ENCODE results near the gene SDK1.

Gene SDK1

GRCh38 chr7:3548815-3549214 lies 247.8 kb downstream of the SDK1 start:
- H3K4me1 ChIP-seq (ENCODE audit: control insufficient read depth, insufficient read depth, low read length), result peaks cover 3% of the 10 kb centered on the region
- no peaks in the 10 kb centered on the region for H3K27me3 ChIP-seq (replicated peaks; ENCODE audit: control insufficient read depth, insufficient read depth, low read length)
- no peak overlapping the region for H3K9ac ChIP-seq (ENCODE audit: low read length)
- H3K4me3 ChIP-seq (ENCODE audit: low read length), result no peak overlapping the region
- H3K36me3 ChIP-seq (ENCODE audit: control insufficient read depth, insufficient read depth, low read length, severe bottlenecking), result no peaks in the 10 kb centered on the region
- no peaks in the 10 kb centered on the region for H3K9me3 ChIP-seq (ENCODE audit: control insufficient read depth, low read length)
- no peak for DNase-seq (ENCODE audit: low read depth)

GRCh38 chr7:3549601-3550000 lies 248.5 kb downstream of the SDK1 start:
- H3K9me3 ChIP-seq (ENCODE audit: control insufficient read depth, low read length), result no peaks in the 10 kb centered on the region
- H3K4me1 ChIP-seq (ENCODE audit: control insufficient read depth, insufficient read depth, low read length), result peaks cover 3% of the 10 kb centered on the region
- H3K9ac ChIP-seq (ENCODE audit: low read length), result no peak overlapping the region
- no peaks in the 10 kb centered on the region for H3K27me3 ChIP-seq (replicated peaks; ENCODE audit: control insufficient read depth, insufficient read depth, low read length)
- no peaks in the 10 kb centered on the region for H3K36me3 ChIP-seq (ENCODE audit: control insufficient read depth, insufficient read depth, low read length, severe bottlenecking)
- no peak for DNase-seq (ENCODE audit: low read depth)
- H3K4me3 ChIP-seq (ENCODE audit: low read length), result no peak overlapping the region

- no peak for DNase-seq (ENCODE audit: low read depth)
- H3K27me3 ChIP-seq (replicated peaks; ENCODE audit: control insufficient read depth, insufficient read depth, low read length), result no peaks in the 10 kb centered on the region
- H3K4me3 ChIP-seq (ENCODE audit: low read length), result no peak overlapping the region
- H3K9me3 ChIP-seq (ENCODE audit: control insufficient read depth, low read length), result no peaks in the 10 kb centered on the region
- no peak overlapping the region for H3K9ac ChIP-seq (ENCODE audit: low read length)
- H3K4me1 ChIP-seq (ENCODE audit: control insufficient read depth, insufficient read depth, low read length), result peaks cover 5% of the 10 kb centered on the region
- no peaks in the 10 kb centered on the region for H3K36me3 ChIP-seq (ENCODE audit: control insufficient read depth, insufficient read depth, low read length, severe bottlenecking)
Measured at GRCh38 chr7:3551536-3551935, 250.5 kb downstream of the SDK1 start.

GRCh38 chr7:3552499-3552898 lies 251.4 kb downstream of the SDK1 start:
- Histone ChIP-seq H3K4me3 (ENCODE audit: low read length) (no peak overlapping the region), H3K36me3 (ENCODE audit: control insufficient read depth, insufficient read depth, low read length, severe bottlenecking) (no peaks in the 10 kb centered on the region), H3K9ac (ENCODE audit: low read length) (no peak overlapping the region), H3K4me1 (ENCODE audit: control insufficient read depth, insufficient read depth, low read length) (peaks cover 5% of the 10 kb centered on the region), H3K27me3 (replicated peaks; ENCODE audit: control insufficient read depth, insufficient read depth, low read length) (no peaks in the 10 kb centered on the region), H3K9me3 (ENCODE audit: control insufficient read depth, low read length) (no peaks in the 10 kb centered on the region)
- DNase-seq (ENCODE audit: low read depth), result no peak

GRCh38 chr7:3558400-3558799 lies 257.3 kb downstream of the SDK1 start:
- no peaks in the 10 kb centered on the region for H3K27me3 ChIP-seq (replicated peaks; ENCODE audit: control insufficient read depth, insufficient read depth, low read length)
- peaks cover 10% of the 10 kb centered on the region for H3K4me1 ChIP-seq (ENCODE audit: control insufficient read depth, insufficient read depth, low read length)
- H3K36me3 ChIP-seq (ENCODE audit: control insufficient read depth, insufficient read depth, low read length, severe bottlenecking), result no peaks in the 10 kb centered on the region
- H3K9me3 ChIP-seq (ENCODE audit: control insufficient read depth, low read length), result no peaks in the 10 kb centered on the region
- H3K4me3 ChIP-seq (ENCODE audit: low read length), result no peak overlapping the region
- no peak for DNase-seq (ENCODE audit: low read depth)
- H3K9ac ChIP-seq (ENCODE audit: low read length), result no peak overlapping the region

- Histone ChIP-seq H3K9me3 (ENCODE audit: control insufficient read depth, low read length) (no peaks in the 10 kb centered on the region), H3K4me3 (ENCODE audit: low read length) (peak overlapping the region; percentile 23), H3K27me3 (replicated peaks; ENCODE audit: control insufficient read depth, insufficient read depth, low read length) (no peaks in the 10 kb centered on the region), H3K4me1 (ENCODE audit: control insufficient read depth, insufficient read depth, low read length) (peaks cover 10% of the 10 kb centered on the region), H3K9ac (ENCODE audit: low read length) (no peak overlapping the region), H3K36me3 (ENCODE audit: control insufficient read depth, insufficient read depth, low read length, severe bottlenecking) (no peaks in the 10 kb centered on the region)
- DNase-seq (ENCODE audit: low read depth), result peak; percentile 60
Measured at GRCh38 chr7:3559278-3559677, 258.2 kb downstream of the SDK1 start.

- Histone ChIP-seq H3K36me3 (ENCODE audit: control insufficient read depth, insufficient read depth, low read length, severe bottlenecking) (no peaks in the 10 kb centered on the region), H3K27me3 (replicated peaks; ENCODE audit: control insufficient read depth, insufficient read depth, low read length) (no peaks in the 10 kb centered on the region), H3K4me3 (ENCODE audit: low read length) (no peak overlapping the region), H3K4me1 (ENCODE audit: control insufficient read depth, insufficient read depth, low read length) (peaks cover 7% of the 10 kb centered on the region), H3K9me3 (ENCODE audit: control insufficient read depth, low read length) (no peaks in the 10 kb centered on the region), H3K9ac (ENCODE audit: low read length) (no peak overlapping the region)
- no peak for DNase-seq (ENCODE audit: low read depth)
Measured at GRCh38 chr7:3560495-3560894, 259.4 kb downstream of the SDK1 start.

GRCh38 chr7:3561932-3562331 lies 260.9 kb downstream of the SDK1 start:
- H3K36me3 ChIP-seq (ENCODE audit: control insufficient read depth, insufficient read depth, low read length, severe bottlenecking), result no peaks in the 10 kb centered on the region
- no peak overlapping the region for H3K4me3 ChIP-seq (ENCODE audit: low read length)
- H3K9me3 ChIP-seq (ENCODE audit: control insufficient read depth, low read length), result no peaks in the 10 kb centered on the region
- H3K27me3 ChIP-seq (replicated peaks; ENCODE audit: control insufficient read depth, insufficient read depth, low read length), result no peaks in the 10 kb centered on the region
- DNase-seq (ENCODE audit: low read depth), result no peak
- peaks cover 7% of the 10 kb centered on the region for H3K4me1 ChIP-seq (ENCODE audit: control insufficient read depth, insufficient read depth, low read length)
- H3K9ac ChIP-seq (ENCODE audit: low read length), result no peak overlapping the region

GRCh38 chr7:3564231-3564630 lies 263.2 kb downstream of the SDK1 start:
- Histone ChIP-seq H3K36me3 (ENCODE audit: control insufficient read depth, insufficient read depth, low read length, severe bottlenecking) (no peaks in the 10 kb centered on the region), H3K9ac (ENCODE audit: low read length) (no peak overlapping the region), H3K9me3 (ENCODE audit: control insufficient read depth, low read length) (no peaks in the 10 kb centered on the region), H3K4me3 (ENCODE audit: low read length) (no peak overlapping the region), H3K27me3 (replicated peaks; ENCODE audit: control insufficient read depth, insufficient read depth, low read length) (no peaks in the 10 kb centered on the region), H3K4me1 (ENCODE audit: control insufficient read depth, insufficient read depth, low read length) (peaks cover 3% of the 10 kb centered on the region)
- DNase-seq (ENCODE audit: low read depth), result no peak

GRCh38 chr7:3568516-3568915 lies 267.5 kb downstream of the SDK1 start:
- Histone ChIP-seq H3K4me3 (ENCODE audit: low read length) (no peak overlapping the region), H3K9me3 (ENCODE audit: control insufficient read depth, low read length) (peaks cover 2% of the 10 kb centered on the region), H3K27me3 (replicated peaks; ENCODE audit: control insufficient read depth, insufficient read depth, low read length) (no peaks in the 10 kb centered on the region), H3K36me3 (ENCODE audit: control insufficient read depth, insufficient read depth, low read length, severe bottlenecking) (no peaks in the 10 kb centered on the region), H3K4me1 (ENCODE audit: control insufficient read depth, insufficient read depth, low read length) (no peaks in the 10 kb centered on the region), H3K9ac (ENCODE audit: low read length) (no peak overlapping the region)
- no peak for DNase-seq (ENCODE audit: low read depth)

GRCh38 chr7:3569643-3570042 lies 268.6 kb downstream of the SDK1 start:
- Histone ChIP-seq H3K4me1 (ENCODE audit: control insufficient read depth, insufficient read depth, low read length) (no peaks in the 10 kb centered on the region), H3K36me3 (ENCODE audit: control insufficient read depth, insufficient read depth, low read length, severe bottlenecking) (no peaks in the 10 kb centered on the region), H3K9ac (ENCODE audit: low read length) (no peak overlapping the region), H3K9me3 (ENCODE audit: control insufficient read depth, low read length) (peaks cover 2% of the 10 kb centered on the region), H3K27me3 (replicated peaks; ENCODE audit: control insufficient read depth, insufficient read depth, low read length) (no peaks in the 10 kb centered on the region), H3K4me3 (ENCODE audit: low read length) (no peak overlapping the region)
- DNase-seq (ENCODE audit: low read depth), result no peak

- Histone ChIP-seq H3K9me3 (ENCODE audit: control insufficient read depth, low read length) (peaks cover 3% of the 10 kb centered on the region), H3K4me1 (ENCODE audit: control insufficient read depth, insufficient read depth, low read length) (no peaks in the 10 kb centered on the region), H3K27me3 (replicated peaks; ENCODE audit: control insufficient read depth, insufficient read depth, low read length) (no peaks in the 10 kb centered on the region), H3K4me3 (ENCODE audit: low read length) (no peak overlapping the region), H3K36me3 (ENCODE audit: control insufficient read depth, insufficient read depth, low read length, severe bottlenecking) (no peaks in the 10 kb centered on the region), H3K9ac (ENCODE audit: low read length) (no peak overlapping the region)
- DNase-seq (ENCODE audit: low read depth), result no peak
Measured at GRCh38 chr7:3573151-3573550, 272.1 kb downstream of the SDK1 start.

All from adipocyte (in vitro differentiated cells).